SH-SY5Y (cell line): Measurements from ENCODE around the gene GAGE12E.
"Not testable (repeated sequence)": the region's sequence is repeated elsewhere in the genome, so short reads cannot be mapped to it uniquely, and the experiment has no call there.

ENCODE experiments used
- GATA2 ChIP-seq: IDR thresholded peaks from 2 replicates; pipeline ENCODE4 v1.6.1; 2011; ENCODE audit warnings: mild to moderate bottlenecking, low read depth, low read length
- GATA3 ChIP-seq: IDR thresholded peaks from 2 replicates; pipeline ENCODE4 v1.6.1; 2011; ENCODE audit warnings: low read depth, mild to moderate bottlenecking, low read length, moderate library complexity

DNA sequence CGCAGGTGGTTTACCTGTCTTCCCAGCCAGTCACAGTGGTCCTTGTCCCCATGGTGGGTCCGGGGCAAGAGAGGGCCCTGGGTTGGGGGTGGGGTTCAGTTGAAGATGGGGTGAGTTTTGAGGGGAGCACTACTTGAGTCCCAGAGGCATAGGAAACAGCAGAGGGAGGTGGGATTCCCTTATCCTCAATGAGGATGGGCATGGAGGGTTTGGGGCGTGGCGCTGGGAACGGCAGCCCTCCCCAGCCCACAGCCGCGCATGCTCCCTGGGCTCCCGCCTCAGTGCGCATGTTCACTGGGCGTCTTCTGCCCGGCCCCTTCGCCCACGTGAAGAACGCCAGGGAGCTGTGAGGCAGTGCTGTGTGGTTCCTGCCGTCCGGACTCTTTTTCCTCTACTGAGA, 38.1 kb downstream of the GAGE12E start, which contains the start of gene GAGE2A:
- not testable (repeated sequence) for TF ChIP-seq GATA2, GATA3
